Lung (tissue), 12 donors: Measurements from ENCODE around the gene MTRF1. TPM values are rescaled to one million over a fixed set of nuclear protein-coding genes. Genes with fewer than 3 reads are reported as not detected.

Source experiments
- ATAC-seq: fragments of 200-7000 bp; cut with Tn5 transposase; one replicate; pipeline ENCODE4 v1.9.1; 2020; ENCODE audit warnings: moderate number of reproducible peaks; ENCODE audit not compliant: insufficient read depth, low FRiP score
- DNase-seq, 3 donors: peaks; one replicate each; pipeline ENCODE4 v3.0.0-alpha.2; 2013 to 2017
- H3K27ac ChIP-seq, 2 donors: one replicate each; pipeline ENCODE4 v1.5.1; 2013; ENCODE audit warnings: mild to moderate bottlenecking in 2 of 2, moderate library complexity in 2 of 2, control low read depth in 1 of 2, inconsistent platforms in 1 of 2, low read depth in 1 of 2, low read length in 1 of 2
- H3K27me3 ChIP-seq, 3 donors: one replicate each; pipeline ENCODE4 v1.5.1; 2013; ENCODE audit warnings: low read length in 2 of 3; ENCODE audit not compliant: control insufficient read depth in 3 of 3, insufficient read depth in 3 of 3
- H3K36me3 ChIP-seq, 4 donors: one replicate each; pipeline ENCODE4 v1.5.1; 2013; ENCODE audit warnings: low read length in 4 of 4, mild to moderate bottlenecking in 1 of 4, moderate library complexity in 1 of 4; ENCODE audit not compliant: control insufficient read depth in 4 of 4, insufficient read depth in 4 of 4
- H3K4me1 ChIP-seq, 5 donors: one replicate each; pipeline ENCODE4 v1.5.1; 2013; ENCODE audit warnings: low read length in 5 of 5, mild to moderate bottlenecking in 2 of 5, moderate library complexity in 1 of 5; ENCODE audit not compliant: control insufficient read depth in 5 of 5, insufficient read depth in 5 of 5
- H3K4me3 ChIP-seq: one replicate; pipeline ENCODE4 v1.5.1; 2013; ENCODE audit warnings: mild to moderate bottlenecking, control low read depth, moderate library complexity
- H3K9ac ChIP-seq, 2 donors: one replicate each; pipeline ENCODE4 v1.5.1; 2013; ENCODE audit warnings: low read length in 2 of 2, control low read depth in 1 of 2; ENCODE audit not compliant: insufficient read depth in 1 of 2
- H3K9me3 ChIP-seq, 4 donors: one replicate each; pipeline ENCODE4 v1.5.1; 2013; ENCODE audit warnings: low read length in 3 of 4, mild to moderate bottlenecking in 1 of 4, moderate library complexity in 1 of 4; ENCODE audit not compliant: control insufficient read depth in 4 of 4, insufficient read depth in 3 of 4
- CTCF ChIP-seq: IDR thresholded peaks from 2 replicates; pipeline ENCODE4 v1.5.1; 2012; ENCODE audit warnings: mild to moderate bottlenecking; ENCODE audit errors: control extremely low read depth, extremely low read depth
- WGBS, 2 donors: extraction: QIAGEN DNeasy Blood & Tissue Kit; methylation state at CpG; one replicate each; pipeline ENCODE4 v1.1.7; 2013; 5-methylcytosine and 5-hydroxymethylcytosine counted together
- polyA plus RNA-seq, 2 donors: library from polyadenylated mRNA; stranded (reverse); fragments of 200-250 nt; gene quantifications; one replicate each; pipeline ENCODE4 v1.2.1, GENCODE V29; 2013
- total RNA-seq, 2 donors: library from RNA; depleted of rRNA in 1 of 2; stranded (reverse); fragments of >200 nt in 1 of 2; gene quantifications; one replicate each; pipeline ENCODE4 v1.2.1, GENCODE V29; 2014 to 2021
- donor health status: control.
- donor health status: control.
- donor health status: Bipolar disorder and iron deficiency.
- donor health status: healthy.
- donor health status: DM: yes; HTN: yes; CAD: no.

Gene MTRF1
- total and polyA plus RNA-seq, 4 donors: 6.7 to 22.0 (median 8.6) TPM

- DNase-seq (no peak), ATAC-seq (no peak)
- no peak overlapping the region for H3K27ac ChIP-seq
- no peak for TF ChIP-seq CTCF
- no peaks in the 10 kb centered on the region for H3K9me3 ChIP-seq
- WGBS, 2 donors: 83 to 92% methylated on average over 15 of the region's 15 CpGs
- H3K36me3 ChIP-seq: no peaks in the 10 kb centered on the region
- peaks cover 0 to 4% (median 0%) of the 10 kb centered on the region in 5 donors for H3K4me1 ChIP-seq
- H3K9ac ChIP-seq: no peak overlapping the region
- no peak overlapping the region for H3K4me3 ChIP-seq
- H3K27me3 ChIP-seq: no peaks in the 10 kb centered on the region
These were observed 43.1 kb upstream of the MTRF1 start for GRCh38 chr13:41306271-41307145.

- Histone ChIP-seq H3K27ac (no peak overlapping the region), H3K36me3 (no peaks in the 10 kb centered on the region), H3K4me1 (no peaks in the 10 kb centered on the region), H3K9me3 (no peaks in the 10 kb centered on the region), H3K4me3 (no peak overlapping the region), H3K27me3 (no peaks in the 10 kb centered on the region), H3K9ac (no peak overlapping the region)
- DNase-seq: no peak
- no peak for ATAC-seq
- TF ChIP-seq CTCF: no peak
These were observed 41.2 kb upstream of the MTRF1 start for GRCh38 chr13:41304551-41304950.

- Histone ChIP-seq H3K4me3 (no peak overlapping the region), H3K9ac (no peak overlapping the region), H3K27me3 (no peaks in the 10 kb centered on the region), H3K36me3 (no peaks in the 10 kb centered on the region), H3K4me1 (no peaks in the 10 kb centered on the region), H3K9me3 (no peaks in the 10 kb centered on the region), H3K27ac (no peak overlapping the region)
- TF ChIP-seq CTCF: no peak
- WGBS, 2 donors: 74 to 95% methylated on average over 3 of the region's 3 CpGs
- no peak for ATAC-seq
- peak; percentile 23 to 76 (median 38) for DNase-seq
These were observed 39.4 kb upstream of the MTRF1 start for GRCh38 chr13:41302743-41303142.
